Adrenal gland (tissue), 5 donors: ENCODE measurements around the gene CMIP.

ENCODE experiments used
- POLR2A ChIP-seq, 2 donors: fragments of 450-650 bp; IDR thresholded peaks; one replicate each; pipeline ENCODE4 v1.6.1; 2017; ENCODE audit warnings: antibody characterized with exemption in 2 of 2, mild to moderate bottlenecking in 2 of 2, moderate library complexity in 1 of 2
- TF ChIP-seq, protein P1 (sequence below), 6 experiments: fragments of 450-650 bp in 4 of 6; fragments of 200-600 bp in 2 of 6; sonication (generic) in 1 of 6; IDR thresholded peaks; 1 replicate in 5 of 6; 2 replicates in 1 of 6; pipeline versions ENCODE4 v1.5.1 to v1.8.0; 2016 to 2021; ENCODE audit warnings: antibody characterized with exemption in 6 of 6, mild to moderate bottlenecking in 2 of 6, moderate library complexity in 1 of 6
- donor health status: DM: no; HTN: no; CAD: no.

DNA sequence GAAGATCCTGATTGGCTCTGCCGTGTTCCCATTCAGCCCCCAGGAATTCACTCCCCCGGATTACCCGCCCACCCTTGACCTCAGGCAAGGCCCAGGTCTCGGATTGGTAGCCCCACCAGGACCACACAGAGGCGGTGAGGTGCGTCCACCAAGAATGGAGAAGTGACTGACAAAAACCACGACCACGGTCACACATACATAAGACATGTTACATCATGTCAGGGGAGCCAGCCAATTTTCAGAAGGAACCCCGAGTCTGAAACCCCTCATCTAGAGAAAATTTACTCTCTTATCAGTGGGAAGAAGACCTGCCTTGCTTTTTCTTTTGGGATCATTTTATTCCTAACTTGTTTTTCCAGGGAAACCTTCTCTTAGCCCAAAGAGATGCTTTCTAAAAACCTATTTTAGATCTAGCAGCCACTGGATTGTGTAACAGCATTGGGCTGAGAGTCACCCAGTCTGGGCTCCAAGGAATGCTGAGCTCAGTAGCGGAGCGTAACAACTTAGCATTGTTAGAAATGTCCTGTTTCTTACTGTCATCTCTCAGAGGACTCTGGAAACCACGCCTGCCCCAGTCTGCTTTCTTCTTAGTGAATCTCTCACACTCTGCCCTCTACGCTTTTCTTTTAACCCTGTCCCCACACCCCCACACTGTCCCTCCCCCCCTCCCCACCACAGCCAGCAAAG, 164.1 kb downstream of the CMIP start:
- TF ChIP-seq, protein P1, sequence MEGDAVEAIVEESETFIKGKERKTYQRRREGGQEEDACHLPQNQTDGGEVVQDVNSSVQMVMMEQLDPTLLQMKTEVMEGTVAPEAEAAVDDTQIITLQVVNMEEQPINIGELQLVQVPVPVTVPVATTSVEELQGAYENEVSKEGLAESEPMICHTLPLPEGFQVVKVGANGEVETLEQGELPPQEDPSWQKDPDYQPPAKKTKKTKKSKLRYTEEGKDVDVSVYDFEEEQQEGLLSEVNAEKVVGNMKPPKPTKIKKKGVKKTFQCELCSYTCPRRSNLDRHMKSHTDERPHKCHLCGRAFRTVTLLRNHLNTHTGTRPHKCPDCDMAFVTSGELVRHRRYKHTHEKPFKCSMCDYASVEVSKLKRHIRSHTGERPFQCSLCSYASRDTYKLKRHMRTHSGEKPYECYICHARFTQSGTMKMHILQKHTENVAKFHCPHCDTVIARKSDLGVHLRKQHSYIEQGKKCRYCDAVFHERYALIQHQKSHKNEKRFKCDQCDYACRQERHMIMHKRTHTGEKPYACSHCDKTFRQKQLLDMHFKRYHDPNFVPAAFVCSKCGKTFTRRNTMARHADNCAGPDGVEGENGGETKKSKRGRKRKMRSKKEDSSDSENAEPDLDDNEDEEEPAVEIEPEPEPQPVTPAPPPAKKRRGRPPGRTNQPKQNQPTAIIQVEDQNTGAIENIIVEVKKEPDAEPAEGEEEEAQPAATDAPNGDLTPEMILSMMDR (IDR thresholded peaks at IDR 0.05) = no peak
- TF ChIP-seq POLR2A (IDR thresholded peaks at IDR 0.05) = no peak
